ENCODE results near the gene TOMM20L.

DNA sequence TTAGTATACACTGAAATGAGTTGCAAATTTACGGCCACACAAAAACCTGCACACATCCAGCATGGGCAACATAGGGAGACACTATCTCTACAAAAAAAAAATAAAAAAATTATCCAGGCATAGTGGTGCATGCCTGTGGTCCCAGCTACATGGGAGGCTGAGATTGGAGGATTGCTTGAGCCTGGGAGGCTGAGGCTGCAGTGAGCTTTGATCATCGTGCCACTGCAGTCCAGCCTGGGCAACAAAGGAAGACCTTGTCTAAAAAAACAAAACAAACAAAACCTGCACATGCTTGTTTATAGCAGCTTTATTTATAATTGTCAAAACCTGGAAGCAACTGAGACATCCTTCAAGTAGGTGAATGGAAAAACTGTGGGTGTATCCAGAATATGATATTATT lies 4.9 kb upstream of the TOMM20L start:
- TF ChIP-seq CTCF (IDR thresholded peaks at IDR 0.05; ENCODE audit: low read depth, low read length) (no peak), EZH2phosphoT487 (IDR thresholded peaks at IDR 0.05; ENCODE audit: low read depth) (no peak)
